ENCODE results near the gene RNF212.

The RNF212 gene

DNA sequence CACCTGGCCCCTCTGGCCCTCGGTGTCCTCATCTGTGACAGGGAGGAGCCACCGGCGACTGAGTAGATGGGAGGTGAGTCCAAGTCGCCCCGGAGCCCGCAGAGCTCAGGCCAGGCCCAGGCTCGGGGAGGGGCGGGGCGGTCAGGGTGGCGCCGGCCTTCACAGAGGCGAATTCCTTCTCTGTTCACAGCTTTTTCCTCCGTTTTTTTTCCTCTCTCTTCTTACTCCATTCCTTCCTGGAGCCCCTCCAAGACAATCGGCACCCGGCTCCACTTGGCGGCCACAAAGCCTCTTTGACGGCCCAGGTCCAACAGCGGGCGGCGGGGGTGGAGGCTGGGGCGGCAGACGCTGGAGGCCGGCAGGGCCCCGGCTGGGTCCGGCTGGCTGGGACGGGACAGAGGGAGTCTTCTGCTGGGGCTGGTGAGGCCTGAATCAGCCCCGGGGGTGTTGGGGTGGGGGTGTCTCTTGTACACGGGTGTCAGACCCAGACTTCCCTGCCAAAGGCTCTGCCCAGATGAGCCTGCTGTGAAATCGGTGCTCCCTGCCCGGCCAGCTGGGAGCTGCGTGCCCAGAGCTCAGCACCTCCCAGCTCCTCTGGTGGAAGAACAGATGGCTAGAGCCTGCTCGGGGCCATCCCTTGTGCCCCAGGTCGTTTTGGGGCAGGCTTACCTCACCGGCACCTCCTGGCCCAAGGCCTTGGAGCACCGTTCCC is 79.4 kb downstream of the RNF212 start:
- DNase-seq: no peak

DNA sequence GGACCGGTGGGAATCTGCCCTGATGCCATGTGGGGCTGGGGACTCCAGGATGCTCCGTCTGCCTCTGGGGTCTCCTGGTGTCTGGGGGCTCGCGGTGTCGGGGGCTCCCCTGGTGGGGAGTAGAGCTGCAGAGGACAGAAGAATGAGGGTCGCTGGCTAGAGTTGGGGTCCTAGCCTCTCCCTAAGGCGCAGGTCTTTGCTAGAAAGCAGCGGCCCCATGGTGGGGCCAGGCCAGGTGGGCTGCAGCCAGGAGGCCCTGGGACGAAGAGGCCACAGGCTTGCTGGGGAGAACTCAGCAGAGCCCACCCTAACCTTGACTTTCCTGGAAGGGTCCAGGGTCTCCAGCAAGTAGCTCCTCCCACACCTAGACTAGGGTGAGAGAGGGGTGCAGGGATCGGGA is 80.5 kb downstream of the RNF212 start:
- no peak for DNase-seq

DNA sequence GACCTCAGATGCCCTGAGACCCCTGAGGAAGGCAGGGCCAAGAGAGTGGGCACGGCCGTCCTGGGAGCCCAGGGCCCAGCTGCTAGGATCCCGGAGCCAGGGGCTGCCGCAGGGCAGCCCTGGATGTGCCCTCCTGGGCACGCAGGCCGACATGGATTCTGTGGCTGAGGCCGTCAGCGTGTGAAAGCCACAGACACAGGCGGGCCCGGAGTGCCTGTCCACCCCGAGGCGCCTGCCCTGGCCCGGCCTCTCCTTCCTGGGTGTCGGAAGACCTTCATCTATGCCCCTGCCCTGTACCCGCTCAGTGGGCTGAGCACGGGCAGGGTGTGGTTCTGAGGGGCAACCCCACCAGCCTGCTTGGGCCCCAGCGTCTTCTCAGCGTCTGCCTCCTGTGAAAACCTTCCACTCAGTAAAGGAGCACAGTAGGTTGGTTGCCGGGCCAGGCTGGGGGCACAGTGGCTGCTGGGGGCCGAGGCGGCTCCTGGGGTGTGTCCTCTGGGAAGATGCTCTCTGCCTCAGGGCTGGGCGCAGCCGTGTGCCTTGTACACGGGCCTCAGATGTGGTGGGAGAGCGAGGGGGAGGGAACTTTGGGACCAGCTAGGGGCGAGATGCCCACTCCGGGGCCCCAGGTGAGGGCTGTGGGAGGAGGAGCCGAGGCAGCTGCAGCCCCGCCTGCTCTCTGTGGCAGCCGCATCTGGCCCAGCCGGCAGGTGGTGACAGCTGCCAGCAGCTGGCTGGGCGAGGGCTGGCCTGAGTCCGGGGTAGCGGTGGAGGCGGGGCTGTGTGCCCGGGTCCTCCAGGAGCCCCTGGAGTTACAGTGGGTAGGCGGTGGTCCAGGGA is 81.2 kb downstream of the RNF212 start:
- DNase-seq: no peak

DNA sequence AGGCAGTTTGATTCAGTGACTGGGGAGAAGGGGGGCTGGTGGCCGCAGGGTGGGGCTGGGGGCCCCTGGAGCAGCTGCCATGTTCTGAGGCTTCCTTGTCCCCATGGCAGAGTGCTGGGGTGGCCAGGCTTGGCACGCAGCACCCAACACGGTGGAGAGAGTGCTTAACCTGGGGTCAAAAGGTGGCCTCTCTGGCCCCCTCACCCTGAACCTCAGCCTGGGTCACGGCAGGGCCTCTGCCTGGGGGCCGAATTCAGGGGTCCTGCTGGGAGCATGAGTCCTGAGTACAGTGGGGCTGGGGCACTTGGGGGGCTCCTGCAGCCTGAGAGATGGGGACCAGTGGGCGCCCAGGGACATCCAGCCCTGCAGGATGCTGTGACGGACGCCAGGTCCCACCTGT is 82.0 kb downstream of the RNF212 start:
- no peak for DNase-seq

DNA sequence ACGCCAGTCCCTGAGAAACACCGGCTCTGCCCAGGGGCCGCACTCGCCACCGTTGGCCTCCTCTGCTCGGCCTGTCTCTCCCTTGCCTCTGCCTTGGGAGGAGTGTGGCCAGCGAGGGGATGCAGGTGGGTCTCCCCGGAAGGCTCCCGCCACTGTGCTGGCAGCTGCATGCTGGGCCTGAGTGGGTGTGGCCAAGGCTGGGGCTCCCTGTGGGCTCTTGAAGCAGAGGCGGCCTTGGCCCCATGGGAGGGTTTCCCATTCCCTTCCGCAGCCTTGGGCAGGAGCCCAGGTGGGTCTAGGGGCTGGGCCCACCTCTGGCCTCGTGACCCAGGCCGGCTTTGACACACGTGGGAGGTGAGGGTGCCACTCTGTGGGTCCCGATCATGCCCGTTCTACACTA is 82.8 kb downstream of the RNF212 start:
- no peak for DNase-seq

DNA sequence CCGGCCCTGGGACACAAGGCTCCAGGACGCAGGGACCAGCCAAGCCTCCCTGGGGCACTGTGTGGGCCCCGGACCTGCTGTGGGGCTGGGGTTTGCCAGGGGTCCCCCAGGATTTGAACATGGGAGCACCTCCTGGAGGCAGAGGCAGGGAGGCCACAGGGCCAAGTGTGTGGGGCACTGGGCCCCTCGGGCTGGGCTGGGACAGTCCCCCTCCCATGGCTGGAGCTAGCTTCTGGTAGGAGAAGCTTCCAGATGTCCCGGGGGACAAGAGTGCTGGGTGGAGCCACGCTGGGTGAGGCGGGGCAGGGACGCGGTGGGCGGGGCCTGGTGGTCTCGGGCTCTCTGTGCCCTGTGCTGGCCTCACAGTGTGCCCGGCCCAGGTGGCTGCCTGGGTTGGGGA is 83.3 kb downstream of the RNF212 start:
- DNase-seq: no peak

DNA sequence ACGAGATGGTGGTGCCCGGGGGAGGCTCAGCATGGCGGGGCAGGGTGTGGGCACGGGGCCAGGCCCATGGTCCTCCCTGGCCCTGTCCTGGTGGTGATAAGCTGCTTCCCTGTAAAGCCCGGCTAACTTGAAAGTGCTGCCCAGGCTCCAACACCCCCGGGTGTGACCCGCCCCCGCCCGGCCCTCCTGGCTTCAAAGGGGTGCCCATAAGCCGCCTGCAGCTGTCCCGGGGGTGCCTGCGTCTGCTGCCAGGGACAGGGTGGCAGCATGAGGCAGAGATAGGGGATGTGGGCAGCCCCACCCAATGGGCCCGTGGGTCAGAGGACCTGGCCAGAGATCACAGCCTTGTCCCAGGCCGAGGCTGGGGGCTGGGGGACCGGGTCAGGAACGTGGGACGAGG is 83.8 kb downstream of the RNF212 start:
- no peak for DNase-seq

DNA sequence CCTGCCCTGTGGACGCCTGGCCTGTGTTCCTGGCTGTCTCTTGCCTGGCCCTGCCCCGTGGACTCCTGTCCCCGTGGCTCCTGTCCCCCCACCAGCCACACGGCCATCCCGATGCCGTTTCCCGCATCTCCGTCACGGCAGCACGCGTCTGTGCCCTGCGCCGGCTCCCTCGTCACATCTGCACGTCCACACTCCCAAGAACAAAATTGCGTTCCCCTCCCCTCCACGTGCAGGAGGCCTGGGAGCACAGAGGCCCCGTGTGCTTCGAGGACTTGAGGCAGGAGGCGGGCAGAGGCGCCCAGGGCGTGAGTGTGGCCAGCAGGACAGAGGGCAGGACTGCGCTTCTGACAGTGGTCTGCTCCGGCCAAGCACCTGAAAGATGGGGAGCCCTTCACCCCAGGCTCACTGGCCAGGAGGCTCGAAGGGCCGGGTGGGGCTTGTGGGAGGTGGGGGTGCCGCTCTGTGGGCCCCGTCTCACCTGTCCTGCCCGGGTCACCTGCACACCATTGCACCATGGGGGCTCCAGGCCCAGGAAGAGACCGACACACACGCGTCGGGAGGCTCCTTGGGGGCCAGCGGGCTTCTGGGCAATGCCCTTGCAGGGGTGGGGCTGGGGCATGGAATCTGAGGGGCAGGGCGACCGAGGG is 84.7 kb downstream of the RNF212 start:
- no peak for DNase-seq

DNA sequence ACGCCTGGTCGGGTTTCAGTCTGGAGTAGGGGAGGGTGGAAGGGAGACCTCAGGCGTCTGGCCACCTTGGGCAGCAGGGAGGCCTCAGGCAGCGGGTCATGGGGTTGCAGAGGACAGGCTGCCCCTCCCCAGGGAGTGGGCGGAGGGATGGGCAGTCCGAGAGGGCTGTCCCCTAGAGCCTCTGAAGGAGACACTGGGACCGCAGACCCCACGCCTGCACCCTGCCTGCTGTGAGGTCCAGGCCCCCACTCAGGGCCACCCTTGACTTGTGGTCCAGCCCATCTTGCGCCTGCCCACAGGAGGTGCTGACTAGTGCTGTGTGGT is 85.5 kb downstream of the RNF212 start:
- DNase-seq: no peak

DNA sequence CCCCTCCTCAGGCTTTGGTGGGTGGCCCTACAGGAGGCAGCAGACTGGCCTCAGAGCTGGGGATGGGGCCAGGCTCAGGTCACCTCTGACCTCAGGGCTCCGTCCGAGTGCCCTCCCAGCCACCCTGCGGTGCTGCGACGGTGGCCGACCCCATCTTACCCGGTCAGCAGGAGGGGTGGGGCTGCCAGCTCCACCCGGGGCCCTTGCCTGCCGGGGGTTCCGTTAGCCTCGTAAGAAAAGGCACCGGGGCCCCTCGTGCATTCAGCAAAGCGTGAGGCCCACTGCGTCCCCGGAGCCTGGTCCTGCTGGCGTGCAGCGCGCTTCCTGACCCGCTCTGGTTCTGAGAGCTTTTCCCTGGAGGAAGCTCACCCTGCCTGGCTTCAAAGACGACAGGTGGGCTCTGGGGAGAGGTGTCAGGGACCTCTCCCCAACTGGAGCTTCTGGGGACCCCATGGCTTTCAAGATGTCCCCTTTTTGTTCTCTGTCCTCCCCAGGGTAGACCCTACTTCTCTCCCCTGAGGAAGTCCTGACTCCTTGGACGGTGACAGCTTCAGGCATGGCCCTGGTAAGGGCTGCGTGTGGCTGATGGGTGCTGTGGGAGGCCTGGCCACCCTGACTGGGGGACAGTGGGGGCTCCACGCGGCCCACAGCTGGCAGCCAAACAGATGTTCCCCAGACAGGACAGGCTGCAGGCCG is 86.0 kb downstream of the RNF212 start:
- no peak for DNase-seq

DNA sequence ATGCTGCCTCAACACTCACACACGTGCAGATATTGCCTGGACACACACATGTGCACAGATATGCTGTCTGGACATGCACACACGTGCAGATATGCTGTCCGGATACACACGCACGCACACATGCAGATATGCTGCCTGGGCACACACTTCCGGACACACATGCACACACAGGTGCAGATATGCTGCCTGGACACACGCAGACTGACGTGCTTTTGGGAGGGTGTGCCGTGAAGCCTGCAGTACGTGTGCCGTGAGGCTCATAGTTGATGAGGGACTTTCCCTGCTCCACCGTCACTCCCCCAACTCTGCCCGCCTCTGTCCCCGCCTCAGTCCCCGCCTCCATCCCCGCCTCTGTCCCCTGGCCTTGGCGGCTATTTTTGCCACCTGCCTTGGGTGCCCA is 87.2 kb downstream of the RNF212 start:
- DNase-seq: no peak

DNA sequence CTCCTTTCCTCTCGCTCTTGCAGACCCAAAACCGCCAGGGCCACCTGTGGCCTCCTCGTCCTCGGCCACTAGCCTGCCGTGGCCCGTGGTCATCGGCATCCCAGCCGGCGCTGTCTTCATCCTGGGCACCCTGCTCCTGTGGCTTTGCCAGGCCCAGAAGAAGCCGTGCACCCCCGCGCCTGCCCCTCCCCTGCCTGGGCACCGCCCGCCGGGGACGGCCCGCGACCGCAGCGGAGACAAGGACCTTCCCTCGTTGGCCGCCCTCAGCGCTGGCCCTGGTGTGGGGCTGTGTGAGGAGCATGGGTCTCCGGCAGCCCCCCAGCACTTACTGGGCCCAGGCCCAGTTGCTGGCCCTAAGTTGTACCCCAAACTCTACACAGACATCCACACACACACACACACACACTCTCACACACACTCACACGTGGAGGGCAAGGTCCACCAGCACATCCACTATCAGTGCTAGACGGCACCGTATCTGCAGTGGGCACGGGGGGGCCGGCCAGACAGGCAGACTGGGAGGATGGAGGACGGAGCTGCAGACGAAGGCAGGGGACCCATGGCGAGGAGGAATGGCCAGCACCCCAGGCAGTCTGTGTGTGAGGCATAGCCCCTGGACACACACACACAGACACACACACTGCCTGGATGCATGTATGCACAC is 88.3 kb downstream of the RNF212 start:
- no peak for DNase-seq

DNA sequence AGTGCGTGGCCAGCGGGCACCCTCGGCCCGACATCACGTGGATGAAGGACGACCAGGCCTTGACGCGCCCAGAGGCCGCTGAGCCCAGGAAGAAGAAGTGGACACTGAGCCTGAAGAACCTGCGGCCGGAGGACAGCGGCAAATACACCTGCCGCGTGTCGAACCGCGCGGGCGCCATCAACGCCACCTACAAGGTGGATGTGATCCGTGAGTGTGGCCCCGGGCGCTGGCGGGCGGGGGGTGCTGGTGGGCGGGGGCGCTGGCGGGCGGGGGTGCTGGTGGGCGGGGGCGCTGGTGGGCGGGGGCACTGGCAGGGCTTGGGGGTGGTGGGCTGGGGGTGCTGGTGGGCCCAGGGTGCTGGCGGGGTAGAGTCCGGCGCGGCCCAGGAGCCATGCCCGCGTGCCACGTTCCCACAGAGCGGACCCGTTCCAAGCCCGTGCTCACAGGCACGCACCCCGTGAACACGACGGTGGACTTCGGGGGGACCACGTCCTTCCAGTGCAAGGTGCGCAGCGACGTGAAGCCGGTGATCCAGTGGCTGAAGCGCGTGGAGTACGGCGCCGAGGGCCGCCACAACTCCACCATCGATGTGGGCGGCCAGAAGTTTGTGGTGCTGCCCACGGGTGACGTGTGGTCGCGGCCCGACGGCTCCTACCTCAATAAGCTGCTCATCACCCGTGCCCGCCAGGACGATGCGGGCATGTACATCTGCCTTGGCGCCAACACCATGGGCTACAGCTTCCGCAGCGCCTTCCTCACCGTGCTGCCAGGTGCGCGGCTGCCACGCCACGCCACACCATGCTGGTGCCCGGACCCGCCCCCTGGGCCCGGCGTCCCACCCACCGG is 89.2 kb downstream of the RNF212 start:
- no peak for DNase-seq

DNA sequence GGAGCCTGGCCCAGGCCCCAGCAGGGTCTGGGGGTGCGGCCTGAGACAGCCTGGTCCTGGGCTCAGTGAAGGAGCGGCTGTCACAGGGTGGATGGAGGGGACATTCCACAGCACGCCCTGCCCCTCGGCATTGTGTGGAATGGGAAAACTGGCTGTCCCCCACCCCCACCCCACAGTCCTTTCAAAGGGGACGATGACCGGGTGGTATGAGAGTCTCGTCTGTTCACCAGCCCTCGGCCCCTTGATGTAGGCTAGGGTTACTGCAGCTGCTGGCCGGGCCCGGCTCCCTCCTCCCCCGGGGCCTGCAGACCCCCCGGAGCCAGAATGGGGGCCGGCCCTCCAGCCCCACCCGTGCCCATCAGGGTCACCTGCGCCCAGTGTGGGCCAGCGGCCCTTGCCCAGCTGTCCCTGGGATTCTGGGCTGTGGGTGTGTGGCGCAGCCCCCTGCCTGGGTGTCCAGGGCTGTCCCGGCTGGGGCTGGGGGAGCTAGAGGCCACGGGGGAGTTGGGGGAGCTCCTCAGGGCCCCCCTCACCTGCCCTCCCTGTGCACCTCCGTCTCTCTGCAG is 90.2 kb downstream of the RNF212 start:
- no peak for DNase-seq

DNA sequence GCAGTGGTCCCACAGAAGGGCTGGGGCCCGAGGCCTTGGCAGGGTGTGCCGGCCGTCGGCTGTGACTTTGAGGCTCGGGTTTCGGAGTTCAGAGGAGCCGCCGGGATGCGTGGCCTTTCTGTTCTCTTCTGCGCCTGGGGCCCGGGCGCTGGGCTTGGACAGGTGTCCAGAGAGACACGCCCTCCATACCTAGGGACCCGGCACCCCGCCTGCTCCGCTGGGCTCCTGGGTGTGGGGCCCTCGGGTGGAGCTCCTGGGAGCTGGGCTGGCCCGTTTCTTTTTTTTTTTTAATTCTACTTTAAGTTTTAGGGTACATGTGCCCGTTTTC is 90.7 kb downstream of the RNF212 start:
- no peak for DNase-seq

DNA sequence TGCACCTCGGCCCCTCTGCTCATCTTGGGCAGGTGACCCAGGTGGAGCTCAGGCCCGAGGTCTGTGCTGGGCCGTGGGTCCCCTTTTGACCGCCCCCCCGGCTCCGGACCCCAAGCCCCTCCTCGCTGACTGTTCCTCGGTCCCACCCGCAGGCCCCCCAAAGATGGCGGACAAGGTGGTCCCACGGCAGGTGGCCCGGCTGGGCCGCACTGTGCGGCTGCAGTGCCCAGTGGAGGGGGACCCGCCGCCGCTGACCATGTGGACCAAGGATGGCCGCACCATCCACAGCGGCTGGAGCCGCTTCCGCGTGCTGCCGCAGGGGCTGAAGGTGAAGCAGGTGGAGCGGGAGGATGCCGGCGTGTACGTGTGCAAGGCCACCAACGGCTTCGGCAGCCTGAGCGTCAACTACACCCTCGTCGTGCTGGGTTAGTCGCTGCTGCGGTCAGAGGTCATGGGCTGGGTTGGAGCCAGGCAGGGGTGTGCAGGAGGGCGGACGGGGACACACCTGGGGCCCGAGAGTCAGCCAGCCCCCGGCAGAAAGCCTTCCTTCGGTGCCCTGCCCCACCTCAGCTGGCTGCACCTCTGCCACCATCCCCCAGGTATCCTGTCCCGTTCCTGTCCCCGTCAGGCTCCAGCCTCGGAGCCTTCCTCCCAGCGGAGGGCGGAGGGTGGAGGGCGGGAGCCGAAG is 91.2 kb downstream of the RNF212 start:
- no peak for DNase-seq
